IMR-90 (cell line): ENCODE data around the gene CHMP4B. TPM values are rescaled to one million over a fixed set of nuclear protein-coding genes. Genes with fewer than 3 reads are reported as not detected.
"Not testable (repeated sequence)": the region's sequence is repeated elsewhere in the genome, so short reads cannot be mapped to it uniquely, and the experiment has no call there.

Experiments
- ATAC-seq: fragments of 200-7000 bp; cut with Tn5 transposase; 2 replicates; pipeline ENCODE4 v1.9.1; 2020; ENCODE audit warnings: low read depth, mild to moderate bottlenecking, moderate library complexity
- BruUV-seq: library from RNA; stranded (reverse); fragments of 400-500 nt; replicated peaks from 2 replicates; lab custom pipeline; 2021; lab: Mats Ljungman, UMichigan
- CTCF ChIA-PET: fragments of 300-600 bp; formaldehyde crosslinking; extraction: SDS; loops from one replicate; lab custom pipeline; 2021; ENCODE audit warnings: antibody characterized with exemption; lab: Yijun Ruan, JAX
- POLR2A ChIA-PET: fragments of 300-600 bp; sonication (Branson Sonifier 250); formaldehyde crosslinking; loops from one replicate; lab custom pipeline; 2022; ENCODE audit warnings: antibody characterized with exemption; ENCODE audit not compliant: unreplicated experiment; lab: Charles Lee
- DNase-seq: peaks from one replicate; pipeline ENCODE4 v3.0.0; 2013
- H2AFZ ChIP-seq: replicated peaks from 2 replicates; pipeline ENCODE3; 2013; ENCODE audit warnings: low read length, mild to moderate bottlenecking; ENCODE audit not compliant: poor library complexity
- H2AK5ac ChIP-seq: 2 replicates; pipeline ENCODE4 v1.6.1; 2013; ENCODE audit warnings: low read depth, low read length, inconsistent platforms
- H2AK9ac ChIP-seq: replicated peaks from 2 replicates; pipeline ENCODE3; 2013; ENCODE audit warnings: mild to moderate bottlenecking, low read depth, low read length, moderate library complexity; ENCODE audit not compliant: poor library complexity
- H2BK120ac ChIP-seq: 2 replicates; pipeline ENCODE4 v1.6.1; 2013; ENCODE audit warnings: low read depth, low read length, inconsistent platforms
- H2BK15ac ChIP-seq: 3 replicates; pipeline ENCODE4 v1.6.1; 2013; ENCODE audit warnings: low read depth, low read length, inconsistent platforms
- H2BK20ac ChIP-seq: 2 replicates; pipeline ENCODE4 v1.6.1; 2013; ENCODE audit warnings: low read depth, mild to moderate bottlenecking, inconsistent platforms, low read length, moderate library complexity
- H2BK5ac ChIP-seq: 2 replicates; pipeline ENCODE4 v1.6.1; 2013; ENCODE audit warnings: mild to moderate bottlenecking, low read depth, low read length, inconsistent platforms; ENCODE audit not compliant: poor library complexity, severe bottlenecking
- H3K14ac ChIP-seq: replicated peaks from 2 replicates; pipeline ENCODE4 v1.6.1; 2013; ENCODE audit warnings: low read depth, low read length, inconsistent platforms
- H3K18ac ChIP-seq: 2 replicates; pipeline ENCODE4 v1.6.1; 2013; ENCODE audit warnings: low read depth, low read length, control low read depth
- H3K23ac ChIP-seq: 2 replicates; pipeline ENCODE4 v1.6.1; 2013; ENCODE audit warnings: low read depth, low read length, inconsistent platforms
- H3K27ac ChIP-seq: 2 replicates; pipeline ENCODE4 v1.5.1; 2013; ENCODE audit warnings: mild to moderate bottlenecking, control low read depth, low read length; ENCODE audit not compliant: insufficient read depth
- H3K27me3 ChIP-seq: 2 replicates; pipeline ENCODE4 v1.6.1; 2013; ENCODE audit warnings: low read length; ENCODE audit not compliant: control insufficient read depth, insufficient read depth
- H3K36me3 ChIP-seq: 2 replicates; pipeline ENCODE4 v1.6.1; 2013; ENCODE audit warnings: low read length, mixed read lengths; ENCODE audit not compliant: control insufficient read depth, insufficient read depth
- H3K4ac ChIP-seq: 2 replicates; pipeline ENCODE4 v1.6.1; 2013; ENCODE audit warnings: low read depth, low read length, inconsistent platforms
- H3K4me1 ChIP-seq: 2 replicates; pipeline ENCODE4 v1.6.1; 2013; ENCODE audit warnings: low read length, mixed read lengths; ENCODE audit not compliant: control insufficient read depth, insufficient read depth
- H3K4me2 ChIP-seq: 2 replicates; pipeline ENCODE4 v1.6.1; 2013; ENCODE audit warnings: low read depth, mild to moderate bottlenecking, control low read depth, low read length, moderate library complexity
- H3K4me3 ChIP-seq: 2 replicates; pipeline ENCODE4 v1.5.1; 2013; ENCODE audit warnings: low read depth, mild to moderate bottlenecking, control low read depth, low read length, moderate library complexity; ENCODE audit not compliant: insufficient read depth
- H3K56ac ChIP-seq: 2 replicates; pipeline ENCODE4 v1.6.1; 2013; ENCODE audit warnings: low read length, inconsistent platforms; ENCODE audit not compliant: insufficient read depth; ENCODE audit errors: extremely low read depth
- H3K79me1 ChIP-seq, 2 experiments: 2 replicates each; pipeline ENCODE4 v1.6.1; 2013; ENCODE audit warnings: low read length in 2 of 2, inconsistent platforms in 1 of 2, low read depth in 1 of 2
- H3K9ac ChIP-seq: 2 replicates; pipeline ENCODE4 v1.6.1; 2013; ENCODE audit warnings: low read depth, low read length, control low read depth
- H3K9me1 ChIP-seq: 2 replicates; pipeline ENCODE4 v1.6.1; 2013; ENCODE audit warnings: low read length, inconsistent platforms; ENCODE audit not compliant: insufficient read depth
- H3K9me3 ChIP-seq: 2 replicates; pipeline ENCODE4 v1.6.1; 2013; ENCODE audit warnings: low read length; ENCODE audit not compliant: control insufficient read depth, insufficient read depth
- H4K20me1 ChIP-seq: 2 replicates; pipeline ENCODE4 v1.6.1; 2013; ENCODE audit warnings: low read length, inconsistent platforms; ENCODE audit not compliant: insufficient read depth
- H4K5ac ChIP-seq: 2 replicates; pipeline ENCODE4 v1.6.1; 2013; ENCODE audit warnings: mild to moderate bottlenecking, low read depth, low read length, control low read depth
- H4K8ac ChIP-seq, 2 experiments: 2 replicates each; pipeline ENCODE4 v1.6.1; 2013; ENCODE audit warnings: low read depth in 2 of 2, low read length in 2 of 2, control low read depth in 1 of 2, inconsistent platforms in 1 of 2
- H4K91ac ChIP-seq: 2 replicates; pipeline ENCODE4 v1.6.1; 2013; ENCODE audit warnings: low read depth, low read length, inconsistent platforms; ENCODE audit not compliant: insufficient read depth
- BHLHE40 ChIP-seq: fragments of 150-350 bp; IDR thresholded peaks from 2 replicates; pipeline ENCODE4 v1.6.1; 2016; ENCODE audit warnings: mild to moderate bottlenecking, low read depth, low read length
- CTCF ChIP-seq: conservative IDR thresholded peaks from 2 replicates; pipeline ENCODE4 v1.5.1; 2012; ENCODE audit warnings: mild to moderate bottlenecking, low read depth, low read length, improper control_type of control experiment
- MAFK ChIP-seq: IDR thresholded peaks from 2 replicates; pipeline ENCODE4 v1.6.1; 2012; ENCODE audit warnings: low read depth, low read length, improper control_type of control experiment
- RAD21 ChIP-seq: IDR thresholded peaks from 2 replicates; pipeline ENCODE4 v1.6.1; 2012; ENCODE audit warnings: low read length, improper control_type of control experiment
- SMC3 ChIP-seq: fragments of 150-350 bp; IDR thresholded peaks from 2 replicates; pipeline ENCODE4 v1.6.1; 2016; ENCODE audit warnings: low read depth, mild to moderate bottlenecking, antibody characterized with exemption, low read length, moderate library complexity
- WGBS, 2 experiments: methylation state at CpG; one replicate each; pipeline versions ENCODE4 v1.1.5 to v1.1.7; 2013; ENCODE audit warnings: missing lambda C conversion rate in 2 of 2; ENCODE audit not compliant: insufficient read length in 1 of 2; ENCODE audit errors: extremely low coverage in 2 of 2; 5-methylcytosine and 5-hydroxymethylcytosine counted together
- dilution Hi-C: fragments of 300-500 bp; cut with HindIII; formaldehyde crosslinking; loops from one replicate; pipeline ENCODE4 v1.14.3; 2018; ENCODE audit warnings: low sequenced_read_pairs; ENCODE audit not compliant: unreplicated experiment
- in situ Hi-C: fragments of 300-500 bp; cut with MboI; formaldehyde crosslinking; loops from 3 replicates; pipeline ENCODE4 v1.14.3; 2019; ENCODE audit warnings: low sequenced_read_pairs, inconsistent platforms, mixed read lengths
- intact Hi-C: fragments of 100-400 bp; cut with micrococcal nuclease; formaldehyde crosslinking; loops from 2 replicates; pipeline ENCODE4 v1.10.0; 2022
- polyA plus RNA-seq, 3 experiments: library from polyadenylated mRNA; depleted of rRNA; stranded (reverse); fragments of >200 nt; gene quantifications; 2 replicates each; pipeline ENCODE4 v1.2.3, GENCODE V29; 2012; ENCODE audit warnings: low replicate concordance in 1 of 3
- total RNA-seq: library from RNA; depleted of rRNA; stranded (reverse); fragments of >200 nt; gene quantifications from 2 replicates; pipeline ENCODE4 v1.2.3, GENCODE V29; 2012

The CHMP4B gene
- total and polyA plus RNA-seq, 2 of the 4 experiments (the other 2 are of a cell fraction) = 30.3 to 94.8 TPM

- H3K4me3 ChIP-seq = no peak overlapping the region
- no peak overlapping the region for H2BK15ac ChIP-seq
- H3K79me1 ChIP-seq = no peaks in the 10 kb centered on the region; a peak in 1 of 4 replicates
- ChIA-PET CTCF (interaction anchor here (0.8 to 1.7 kb wide), 4 partner anchors 10 to 43 kb away, joined by 3 to 7 read pairs (median 4); partner anchors contain the start of gene CHMP4B), POLR2A (interaction anchor here (0.6 kb wide), 1 partner anchor 21 kb away, joined by 3 read pairs; no protein-coding TSS in a partner anchor)
- H2AFZ ChIP-seq = no peak overlapping the region
- TF ChIP-seq RAD21 (peak; percentile 68), MAFK (no peak), SMC3 (peak; percentile 37), CTCF (peak; percentile 66), BHLHE40 (no peak)
- H4K20me1 ChIP-seq = peaks cover 14% of the 10 kb centered on the region; the same call in 1 of the 2 replicates
- H3K9ac ChIP-seq = no peak overlapping the region
- H3K9me1 ChIP-seq = no peaks in the 10 kb centered on the region
- intact Hi-C loops (loop anchor here (1.0 to 2.0 kb wide), 2 partner anchors 277 to 337 kb away; no protein-coding TSS in a partner anchor), in situ Hi-C loops (no loop called here), dilution Hi-C loops (no loop called here)
- H2AK9ac ChIP-seq = no peak overlapping the region
- peak; percentile 60 for ATAC-seq
- no peak overlapping the region for H3K14ac ChIP-seq
- H3K36me3 ChIP-seq = peaks cover 1% of the 10 kb centered on the region; the same call in 1 of the 2 replicates
- 78% methylated on average over 5 of the region's 13 CpGs; no CpG with 5 or more reads in 1 of the 2 experiments for WGBS, 2 experiments
- H3K56ac ChIP-seq = no peak overlapping the region
- H2BK20ac ChIP-seq = no peak overlapping the region
- peaks cover 10% of the 10 kb centered on the region for H3K4me1 ChIP-seq
- no peak overlapping the region for H4K5ac ChIP-seq
- H3K4me2 ChIP-seq = no peak overlapping the region
- H3K18ac ChIP-seq = no peak overlapping the region
- peak; percentile 37 for DNase-seq
- no peak overlapping the region for H3K27ac ChIP-seq
- no peaks in the 10 kb centered on the region for H3K27me3 ChIP-seq
- no peak overlapping the region for H2BK120ac ChIP-seq
- H4K8ac ChIP-seq = no peak overlapping the region
- H3K9me3 ChIP-seq = no peaks in the 10 kb centered on the region
- peak overlapping the region; percentile 17; the same call in 1 of the 2 replicates for H2AK5ac ChIP-seq
- no peak overlapping the region for H3K4ac ChIP-seq
- BruUV-seq = no TSS peak
- no peak overlapping the region for H2BK5ac ChIP-seq
- H4K91ac ChIP-seq = no peak overlapping the region
- no peak overlapping the region for H3K23ac ChIP-seq
These were observed 19.1 kb upstream of the CHMP4B start for GRCh38 chr20:33791959-33792597.

- H3K4ac ChIP-seq, H3K27ac ChIP-seq, POLR2A ChIA-PET: not testable (repeated sequence)
These were observed 18.6 kb upstream of the CHMP4B start for GRCh38 chr20:33792598-33792989.

More at GRCh38 chr20:33792598-33792989, 18.6 kb upstream of the CHMP4B start:
- H3K23ac ChIP-seq, H3K4me3 ChIP-seq, H2BK20ac ChIP-seq, H3K27me3 ChIP-seq, in situ Hi-C loops, H3K36me3 ChIP-seq, H2AK9ac ChIP-seq, H3K9ac ChIP-seq, H3K9me1 ChIP-seq, DNase-seq, H4K91ac ChIP-seq, H3K4me2 ChIP-seq, H2BK120ac ChIP-seq, H3K79me1 ChIP-seq, H2BK15ac ChIP-seq, H2AFZ ChIP-seq, H3K9me3 ChIP-seq, H3K56ac ChIP-seq, dilution Hi-C loops, H4K8ac ChIP-seq, BruUV-seq, H3K14ac ChIP-seq, H3K18ac ChIP-seq, ATAC-seq, H2AK5ac ChIP-seq, H2BK5ac ChIP-seq, H4K5ac ChIP-seq: not testable (repeated sequence)
- intact Hi-C loops = loop anchor here (1.0 to 2.0 kb wide), 2 partner anchors 276 to 337 kb away; no protein-coding TSS in a partner anchor
- Histone ChIP-seq H3K4me1 (peaks cover 10% of the 10 kb centered on the region), H4K20me1 (peaks cover 14% of the 10 kb centered on the region; the same call in 1 of the 2 replicates)
- CTCF ChIA-PET = interaction anchor here (0.8 to 1.7 kb wide), 4 partner anchors 9 to 43 kb away, joined by 3 to 7 read pairs (median 4); partner anchors contain the start of gene CHMP4B
- WGBS, 2 experiments = no CpG with 5 or more reads among the region's 3 CpGs
